Measurements from ENCODE around the gene FOXJ1.

DNA sequence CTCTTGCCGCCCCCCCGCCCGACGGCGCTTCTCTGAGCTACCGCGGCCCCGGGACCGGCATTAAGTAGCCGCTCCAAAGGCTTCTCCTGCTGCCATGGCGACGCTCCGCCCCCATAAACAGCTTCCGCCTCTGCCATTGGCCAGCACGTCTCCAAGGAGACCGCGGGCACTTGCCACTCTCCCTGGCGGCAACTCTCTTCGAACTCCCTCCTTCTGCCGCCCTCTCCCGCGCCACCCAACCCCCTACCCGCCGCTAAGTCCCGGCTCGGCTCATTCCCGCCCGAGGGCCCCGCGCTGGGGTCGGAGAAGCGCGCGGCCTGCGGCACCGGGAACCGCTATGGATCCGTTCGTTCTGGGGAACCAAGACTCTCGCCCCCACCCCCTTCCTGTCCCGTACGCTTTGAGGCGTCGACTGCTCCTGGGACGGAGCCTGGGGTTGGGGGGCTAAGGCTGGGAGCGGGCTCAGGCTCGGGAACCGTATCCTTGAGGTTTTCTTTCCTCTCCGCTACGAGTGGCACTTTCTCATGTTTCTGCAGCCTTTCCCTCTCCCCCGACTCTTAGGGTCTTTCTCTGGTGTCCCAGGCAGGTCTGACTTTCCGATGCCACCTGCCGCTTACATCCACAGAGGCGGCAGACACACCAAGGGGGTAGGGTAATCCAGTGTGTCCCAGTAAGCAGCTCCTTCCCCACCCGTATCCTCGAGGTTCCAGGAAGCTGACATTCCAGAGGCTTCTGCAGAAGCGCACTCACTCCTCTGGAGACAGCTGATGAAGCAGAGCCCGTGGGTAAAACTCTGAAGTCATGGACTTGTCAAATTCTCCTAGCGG lies at the start of gene FOXJ1:
- TF ChIP-seq EZH2 (IDR thresholded peaks at IDR 0.05; ENCODE audit: borderline replicate concordance, low read depth, low read length, severe bottlenecking), result no peak
- TF ChIP-seq, protein P1, sequence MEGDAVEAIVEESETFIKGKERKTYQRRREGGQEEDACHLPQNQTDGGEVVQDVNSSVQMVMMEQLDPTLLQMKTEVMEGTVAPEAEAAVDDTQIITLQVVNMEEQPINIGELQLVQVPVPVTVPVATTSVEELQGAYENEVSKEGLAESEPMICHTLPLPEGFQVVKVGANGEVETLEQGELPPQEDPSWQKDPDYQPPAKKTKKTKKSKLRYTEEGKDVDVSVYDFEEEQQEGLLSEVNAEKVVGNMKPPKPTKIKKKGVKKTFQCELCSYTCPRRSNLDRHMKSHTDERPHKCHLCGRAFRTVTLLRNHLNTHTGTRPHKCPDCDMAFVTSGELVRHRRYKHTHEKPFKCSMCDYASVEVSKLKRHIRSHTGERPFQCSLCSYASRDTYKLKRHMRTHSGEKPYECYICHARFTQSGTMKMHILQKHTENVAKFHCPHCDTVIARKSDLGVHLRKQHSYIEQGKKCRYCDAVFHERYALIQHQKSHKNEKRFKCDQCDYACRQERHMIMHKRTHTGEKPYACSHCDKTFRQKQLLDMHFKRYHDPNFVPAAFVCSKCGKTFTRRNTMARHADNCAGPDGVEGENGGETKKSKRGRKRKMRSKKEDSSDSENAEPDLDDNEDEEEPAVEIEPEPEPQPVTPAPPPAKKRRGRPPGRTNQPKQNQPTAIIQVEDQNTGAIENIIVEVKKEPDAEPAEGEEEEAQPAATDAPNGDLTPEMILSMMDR (IDR thresholded peaks at IDR 0.05; ENCODE audit: borderline replicate concordance, extremely low read depth, low read length, poor library complexity, severe bottlenecking), result peak; percentile 5
